ENCODE results near the gene ZNF700. TPM values are rescaled to one million over a fixed set of nuclear protein-coding genes. Genes with fewer than 3 reads are reported as not detected.

The ZNF700 gene
- polyA plus RNA-seq, 1 donor from 2014 or later = 35.9 TPM

- Histone ChIP-seq H4K20me1 (ENCODE audit: insufficient read depth) (no peaks in the 10 kb centered on the region), H3K9me3 (ENCODE audit: low read length) (no peaks in the 10 kb centered on the region), H3K27me3 (ENCODE audit: insufficient read depth, low read depth, low read length) (no peaks in the 10 kb centered on the region), H2AFZ (ENCODE audit: low read depth, low read length) (no peak overlapping the region), H3K4me3 (ENCODE audit: low read length) (no peak overlapping the region), H3K4me2 (ENCODE audit: low read length) (no peak overlapping the region), H3K9me2 (ENCODE audit: insufficient read depth, low read length) (no peaks in the 10 kb centered on the region), H3K9ac (ENCODE audit: low read length) (no peak overlapping the region), H3K79me2 (replicated peaks; ENCODE audit: insufficient read depth, low read length) (peaks cover 18% of the 10 kb centered on the region), H3K36me3 (ENCODE audit: insufficient read depth, low read length) (no peaks in the 10 kb centered on the region), H3F3A (ENCODE audit: insufficient read depth, low read length, poor library complexity, severe bottlenecking) (no peaks in the 10 kb centered on the region), H3K27ac (ENCODE audit: low read length) (no peak overlapping the region)
- TF ChIP-seq POLR2AphosphoS5 (IDR thresholded peaks at IDR 0.05) (no peak), EZH2 (IDR thresholded peaks at IDR 0.05; ENCODE audit: borderline replicate concordance, insufficient read depth, low read length, poor library complexity, severe bottlenecking) (no peak), RAD21 (conservative IDR thresholded peaks at IDR 0.05) (no peak), TAF1 (IDR thresholded peaks at IDR 0.05; ENCODE audit: low read depth) (no peak), MXI1 (conservative IDR thresholded peaks at IDR 0.05; ENCODE audit: poor library complexity, severe bottlenecking) (no peak), REST (IDR thresholded peaks at IDR 0.05; ENCODE audit: borderline replicate concordance) (no peak), CTCF (IDR thresholded peaks at IDR 0.05; ENCODE audit: poor library complexity, severe bottlenecking) (no peak), EP300 (conservative IDR thresholded peaks at IDR 0.05; ENCODE audit: poor library complexity, severe bottlenecking) (no peak), SMC3 (conservative IDR thresholded peaks at IDR 0.05; ENCODE audit: poor library complexity) (no peak)
These were observed 2.3 kb downstream of the ZNF700 start for GRCh38 chr19:11927227-11927626.

- H2AFZ ChIP-seq (ENCODE audit: low read depth, low read length) = no peak overlapping the region
- no peak overlapping the region for H3K4me3 ChIP-seq (ENCODE audit: low read length)
- no peaks in the 10 kb centered on the region for H3F3A ChIP-seq (ENCODE audit: insufficient read depth, low read length, poor library complexity, severe bottlenecking)
- no peak overlapping the region for H3K27ac ChIP-seq (ENCODE audit: low read length)
- H4K20me1 ChIP-seq (ENCODE audit: insufficient read depth) = no peaks in the 10 kb centered on the region
- no peak for TF ChIP-seq REST (IDR thresholded peaks at IDR 0.05; ENCODE audit: borderline replicate concordance)
- no peak for TF ChIP-seq RAD21 (conservative IDR thresholded peaks at IDR 0.05)
- no peak for TF ChIP-seq EP300 (conservative IDR thresholded peaks at IDR 0.05; ENCODE audit: poor library complexity, severe bottlenecking)
- TF ChIP-seq CTCF (IDR thresholded peaks at IDR 0.05; ENCODE audit: poor library complexity, severe bottlenecking) = no peak
- no peak for TF ChIP-seq MXI1 (conservative IDR thresholded peaks at IDR 0.05; ENCODE audit: poor library complexity, severe bottlenecking)
- no peak for TF ChIP-seq POLR2AphosphoS5 (IDR thresholded peaks at IDR 0.05)
- no peak for TF ChIP-seq TAF1 (IDR thresholded peaks at IDR 0.05; ENCODE audit: low read depth)
- no peak for TF ChIP-seq EZH2 (IDR thresholded peaks at IDR 0.05; ENCODE audit: borderline replicate concordance, insufficient read depth, low read length, poor library complexity, severe bottlenecking)
- TF ChIP-seq SMC3 (conservative IDR thresholded peaks at IDR 0.05; ENCODE audit: poor library complexity) = no peak
- no peaks in the 10 kb centered on the region for H3K36me3 ChIP-seq (ENCODE audit: insufficient read depth, low read length)
- H3K9me2 ChIP-seq (ENCODE audit: insufficient read depth, low read length) = no peaks in the 10 kb centered on the region
- peaks cover 27% of the 10 kb centered on the region for H3K79me2 ChIP-seq (replicated peaks; ENCODE audit: insufficient read depth, low read length)
- H3K9ac ChIP-seq (ENCODE audit: low read length) = no peak overlapping the region
- H3K4me2 ChIP-seq (ENCODE audit: low read length) = no peak overlapping the region
- H3K9me3 ChIP-seq (ENCODE audit: low read length) = no peaks in the 10 kb centered on the region
- no peaks in the 10 kb centered on the region for H3K27me3 ChIP-seq (ENCODE audit: insufficient read depth, low read depth, low read length)
These were observed 6.1 kb downstream of the ZNF700 start for GRCh38 chr19:11931051-11931450.

Data from neural cell (in vitro differentiated cells).